WTC11 (cell line): ENCODE measurements around the gene GTPBP1. TPM values are rescaled to one million over a fixed set of nuclear protein-coding genes. Genes with fewer than 3 reads are reported as not detected.

Source experiments
- ATAC-seq: fragments of 200-7000 bp; cut with Tn5 transposase; 2 replicates; pipeline ENCODE4 v1.10.0; 2021; ENCODE audit warnings: mild to moderate bottlenecking, moderate library complexity
- CTCF ChIA-PET: fragments of 300-600 bp; sonication (Branson Sonifier 250); formaldehyde crosslinking; loops from one replicate; lab custom pipeline; 2021; ENCODE audit warnings: antibody characterized with exemption; lab: Charles Lee
- POLR2A ChIA-PET: fragments of 350-600 bp; sonication (Branson Sonifier 250); formaldehyde crosslinking; loops from one replicate; lab custom pipeline; 2021; ENCODE audit warnings: antibody characterized with exemption; lab: Charles Lee
- DNase-seq: peaks from one replicate; pipeline ENCODE4 v3.0.0; 2021; ENCODE audit warnings: low spot score
- H3K27ac Mint-ChIP-seq: 2 replicates; pipeline ENCODE4 v1.8.0; 2021; ENCODE audit warnings: mixed read lengths
- H3K27me3 Mint-ChIP-seq: 2 replicates; pipeline ENCODE4 v1.8.0; 2021; ENCODE audit warnings: low read depth, mild to moderate bottlenecking, moderate library complexity, mixed read lengths
- H3K36me3 Mint-ChIP-seq: 2 replicates; pipeline ENCODE4 v1.8.0; 2021; ENCODE audit warnings: mixed read lengths
- H3K4me1 Mint-ChIP-seq: 2 replicates; pipeline ENCODE4 v1.8.0; 2022; ENCODE audit warnings: mixed read lengths
- H3K4me3 Mint-ChIP-seq: 2 replicates; pipeline ENCODE4 v1.8.0; 2021; ENCODE audit warnings: mild to moderate bottlenecking, moderate library complexity, mixed read lengths
- H3K9me3 Mint-ChIP-seq: 2 replicates; pipeline ENCODE4 v1.8.0; 2021; ENCODE audit warnings: mixed read lengths
- FOXJ3 ChIP-seq: sonication (generic); formaldehyde crosslinking; IDR thresholded peaks from 2 replicates; pipeline ENCODE4 v1.9.0; 2021; ENCODE audit warnings: missing genetic modification reagents, mild to moderate bottlenecking, borderline replicate concordance
- GABPB1 ChIP-seq: sonication (generic); formaldehyde crosslinking; IDR thresholded peaks from 2 replicates; pipeline ENCODE4 v1.8.1; 2023; ENCODE audit warnings: mild to moderate bottlenecking, missing genetic modification reagents
- GRHL2 ChIP-seq: fragments of 250-450 bp; sonication (Bioruptor Pico); IDR thresholded peaks from 2 replicates; pipeline ENCODE4 v1.8.0; 2022; ENCODE audit warnings: mild to moderate bottlenecking, moderate library complexity; ENCODE audit not compliant: insufficient replicate concordance, severe bottlenecking
- NFE2L1 ChIP-seq: sonication (generic); formaldehyde crosslinking; IDR thresholded peaks from 2 replicates; pipeline ENCODE4 v1.8.1; 2023; ENCODE audit warnings: missing genetic modification reagents
- TEAD1 ChIP-seq: sonication (generic); formaldehyde crosslinking; IDR thresholded peaks from 2 replicates; pipeline ENCODE4 v1.8.0; 2022; ENCODE audit warnings: mild to moderate bottlenecking, missing genetic modification reagents
- total RNA-seq: library from RNA; stranded (reverse); gene quantifications from 3 replicates; pipeline ENCODE4 v1.2.3, GENCODE V29; 2021
- TF ChIP-seq, protein P1 (sequence below): fragments of 250-450 bp; sonication (Bioruptor Pico); IDR thresholded peaks from 2 replicates; pipeline ENCODE4 v1.9.0; 2021; ENCODE audit warnings: mild to moderate bottlenecking
- TF ChIP-seq, protein P2 (sequence below): fragments of 250-450 bp; sonication (Bioruptor Pico); conservative IDR thresholded peaks from 2 replicates; pipeline ENCODE4 v1.9.0; 2021; ENCODE audit warnings: mild to moderate bottlenecking
- TF ChIP-seq, protein P3 (sequence below): fragments of 250-450 bp; sonication (Bioruptor Pico); IDR thresholded peaks from 2 replicates; pipeline ENCODE4 v2.1.2; 2022; ENCODE audit warnings: mild to moderate bottlenecking, moderate library complexity
- TF ChIP-seq, protein P4 (sequence below): fragments of 250-450 bp; sonication (Bioruptor Pico); IDR thresholded peaks from 2 replicates; pipeline ENCODE4 v1.8.0; 2021; ENCODE audit warnings: mild to moderate bottlenecking
- TF ChIP-seq, protein P5 (sequence below): sonication (generic); formaldehyde crosslinking; IDR thresholded peaks from 2 replicates; pipeline ENCODE4 v1.8.1; 2023; ENCODE audit warnings: mild to moderate bottlenecking, missing genetic modification reagents
- TF ChIP-seq, protein P6 (sequence below): sonication (generic); formaldehyde crosslinking; IDR thresholded peaks from 2 replicates; pipeline ENCODE4 v1.8.1; 2023; ENCODE audit warnings: mild to moderate bottlenecking, missing genetic modification reagents
- TF ChIP-seq, protein P7 (sequence below): sonication (generic); formaldehyde crosslinking; IDR thresholded peaks from 2 replicates; pipeline ENCODE4 v1.8.1; 2023; ENCODE audit warnings: mild to moderate bottlenecking, missing genetic modification reagents, moderate library complexity
- TF ChIP-seq, protein P8 (sequence below): sonication (generic); formaldehyde crosslinking; IDR thresholded peaks from 2 replicates; pipeline ENCODE4 v1.8.0; 2022; ENCODE audit warnings: mild to moderate bottlenecking, missing genetic modification reagents
- TF ChIP-seq, protein P9 (sequence below): sonication (generic); formaldehyde crosslinking; IDR thresholded peaks from 2 replicates; pipeline ENCODE4 v1.8.1; 2022; ENCODE audit warnings: low read depth, missing genetic modification reagents, borderline replicate concordance

Gene GTPBP1
- total RNA-seq, 1 experiment from 2014 or later = 108 TPM

DNA sequence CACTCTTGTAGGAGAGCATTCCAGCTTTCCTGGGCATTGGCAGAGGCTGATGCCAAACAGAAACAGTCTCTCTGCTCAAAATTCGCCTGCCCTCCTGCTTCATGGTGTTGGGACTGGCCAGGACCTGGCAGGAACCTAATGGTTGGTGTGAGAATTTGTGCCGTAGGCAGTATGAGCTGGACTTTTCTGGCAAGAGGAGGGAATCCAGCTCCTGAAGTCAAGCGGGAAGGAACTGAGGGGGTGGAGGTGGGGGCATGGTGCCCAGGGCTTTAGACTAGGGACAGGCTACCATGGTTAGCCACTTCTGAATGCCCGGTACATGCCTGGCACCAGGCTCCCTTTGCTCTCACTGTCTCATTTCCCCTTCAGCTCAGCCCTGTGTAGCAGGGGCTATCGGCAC is 30.9 kb upstream of the GTPBP1 start (continued):
- TF ChIP-seq, protein P1, sequence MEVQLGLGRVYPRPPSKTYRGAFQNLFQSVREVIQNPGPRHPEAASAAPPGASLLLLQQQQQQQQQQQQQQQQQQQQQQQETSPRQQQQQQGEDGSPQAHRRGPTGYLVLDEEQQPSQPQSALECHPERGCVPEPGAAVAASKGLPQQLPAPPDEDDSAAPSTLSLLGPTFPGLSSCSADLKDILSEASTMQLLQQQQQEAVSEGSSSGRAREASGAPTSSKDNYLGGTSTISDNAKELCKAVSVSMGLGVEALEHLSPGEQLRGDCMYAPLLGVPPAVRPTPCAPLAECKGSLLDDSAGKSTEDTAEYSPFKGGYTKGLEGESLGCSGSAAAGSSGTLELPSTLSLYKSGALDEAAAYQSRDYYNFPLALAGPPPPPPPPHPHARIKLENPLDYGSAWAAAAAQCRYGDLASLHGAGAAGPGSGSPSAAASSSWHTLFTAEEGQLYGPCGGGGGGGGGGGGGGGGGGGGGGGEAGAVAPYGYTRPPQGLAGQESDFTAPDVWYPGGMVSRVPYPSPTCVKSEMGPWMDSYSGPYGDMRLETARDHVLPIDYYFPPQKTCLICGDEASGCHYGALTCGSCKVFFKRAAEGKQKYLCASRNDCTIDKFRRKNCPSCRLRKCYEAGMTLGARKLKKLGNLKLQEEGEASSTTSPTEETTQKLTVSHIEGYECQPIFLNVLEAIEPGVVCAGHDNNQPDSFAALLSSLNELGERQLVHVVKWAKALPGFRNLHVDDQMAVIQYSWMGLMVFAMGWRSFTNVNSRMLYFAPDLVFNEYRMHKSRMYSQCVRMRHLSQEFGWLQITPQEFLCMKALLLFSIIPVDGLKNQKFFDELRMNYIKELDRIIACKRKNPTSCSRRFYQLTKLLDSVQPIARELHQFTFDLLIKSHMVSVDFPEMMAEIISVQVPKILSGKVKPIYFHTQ = no peak
- TF ChIP-seq, protein P2, sequence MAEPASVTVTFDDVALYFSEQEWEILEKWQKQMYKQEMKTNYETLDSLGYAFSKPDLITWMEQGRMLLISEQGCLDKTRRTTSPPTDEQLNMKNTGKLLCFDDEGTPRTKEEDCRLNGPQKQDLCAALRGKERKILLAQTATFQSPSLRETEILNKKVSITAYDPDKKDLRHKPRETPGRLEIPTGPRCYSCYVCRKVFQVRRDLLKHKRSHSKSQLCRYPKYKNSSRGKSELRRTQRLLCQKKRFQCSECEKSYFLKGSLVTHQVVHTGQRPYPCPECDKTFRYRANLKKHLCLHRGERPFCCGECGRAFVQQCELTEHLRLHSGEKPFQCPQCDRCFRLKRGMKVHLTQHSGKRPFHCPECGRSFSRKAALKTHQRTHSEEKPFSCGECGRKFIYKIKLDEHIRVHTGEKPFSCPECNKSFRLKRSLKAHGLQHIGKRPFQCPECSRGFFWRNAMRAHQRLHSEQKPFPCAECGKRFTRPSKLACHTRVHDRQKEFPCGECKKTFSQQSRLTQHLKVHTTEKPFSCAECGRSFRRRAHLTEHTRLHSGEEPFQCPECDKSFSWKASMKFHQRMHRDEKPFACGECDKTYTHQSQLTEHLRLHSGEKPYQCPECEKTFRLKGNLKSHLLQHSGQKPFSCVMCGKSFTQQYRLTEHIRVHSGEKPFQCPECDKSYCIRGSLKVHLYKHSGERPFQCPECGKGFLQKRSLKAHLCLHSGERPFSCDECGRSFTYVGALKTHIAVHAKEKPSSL (CRISPR knock-in tag) = no peak

DNA sequence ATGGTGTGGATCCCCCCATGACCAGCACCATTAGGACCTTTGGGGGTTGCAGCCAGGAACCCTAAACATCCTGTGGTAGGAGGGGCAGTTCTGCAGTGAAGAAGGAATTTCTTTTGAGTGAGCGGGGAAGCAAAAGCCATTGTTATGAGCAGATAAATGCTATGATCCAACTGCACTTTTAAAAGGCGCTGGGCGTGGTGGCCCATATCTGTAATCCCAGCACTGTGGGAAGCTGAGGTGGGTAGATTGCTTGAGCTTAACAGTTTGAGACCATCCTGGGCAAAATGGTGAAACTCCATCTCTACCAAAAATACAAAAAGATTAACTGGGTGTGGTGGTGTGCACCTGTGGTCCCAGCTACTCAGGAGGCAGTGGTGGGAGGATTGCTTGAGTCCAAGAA is 29.9 kb upstream of the GTPBP1 start:
- POLR2A ChIA-PET = no interaction called here

DNA sequence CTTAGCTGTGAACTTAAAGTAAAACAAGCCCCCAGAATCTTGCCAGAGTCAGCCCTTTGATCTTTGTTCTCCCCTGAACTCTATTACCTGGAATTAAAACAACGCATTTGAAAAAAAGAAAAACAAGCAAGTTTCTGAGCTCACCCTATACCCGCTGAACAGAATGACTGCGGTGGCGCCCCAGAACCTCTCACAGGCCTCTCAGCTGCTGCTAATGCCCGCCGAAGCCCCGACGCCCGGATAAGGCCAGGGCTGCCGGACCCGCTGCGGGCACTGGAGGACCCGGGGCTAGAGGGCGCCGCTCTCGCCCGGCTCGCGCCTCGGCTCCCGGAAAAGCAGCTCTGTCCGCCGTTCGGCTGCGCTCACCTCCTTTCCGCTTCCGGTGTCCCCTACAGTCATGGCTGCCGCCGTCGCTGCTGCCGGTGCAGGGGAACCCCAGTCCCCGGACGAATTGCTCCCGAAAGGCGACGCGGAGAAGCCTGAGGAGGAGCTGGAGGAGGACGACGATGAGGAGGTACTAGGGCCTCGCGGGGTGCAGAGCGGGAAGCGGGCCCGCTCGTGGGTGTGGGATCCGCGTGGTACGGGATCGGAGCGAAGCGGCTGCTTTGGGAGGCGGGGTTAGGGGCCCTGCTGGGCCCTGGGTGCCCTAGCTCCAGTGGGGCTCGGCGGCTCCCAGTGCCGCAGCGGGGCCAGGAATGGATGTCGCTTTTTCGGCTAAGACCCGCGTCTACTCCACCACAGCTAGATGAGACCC is 24.0 kb upstream of the GTPBP1 start, which contains the start of gene TOMM22:
TOMM22 (plus strand) TSS at position 376 of the 754 bp plus-strand sequence; CDS start at position 398, 22 bp downstream.
- ATAC-seq (peak; percentile 99), DNase-seq (peak; percentile 90)
- Mint-ChIP-seq H3K9me3 (peaks cover 17% of the 10 kb centered on the region), H3K36me3 (peaks cover 38% of the 10 kb centered on the region), H3K27ac (peak within 1 kb of the TSS; percentile 99), H3K27me3 (no peaks in the 10 kb centered on the region; the same call in 1 of the 2 replicates), H3K4me3 (peak within 1 kb of the TSS; percentile 99), H3K4me1 (peaks cover 12% of the 10 kb centered on the region)
- POLR2A ChIA-PET = interaction anchor here (0.9 to 1.6 kb wide), 4 partner anchors 16 to 36 kb away, joined by 3 to 9 read pairs (median 4); partner anchors contain the start of gene GTPBP1
- CTCF ChIA-PET = interaction anchor here (0.5 to 1.6 kb wide), 15 partner anchors 10 to 630 kb away, joined by 3 to 8 read pairs (median 4); partner anchors contain the start of gene GTPBP1
- TF ChIP-seq GRHL2 (CRISPR knock-in tag) = no peak
- TF ChIP-seq GABPB1 (CRISPR knock-in tag) = peak; percentile 96
- TF ChIP-seq, protein P3, sequence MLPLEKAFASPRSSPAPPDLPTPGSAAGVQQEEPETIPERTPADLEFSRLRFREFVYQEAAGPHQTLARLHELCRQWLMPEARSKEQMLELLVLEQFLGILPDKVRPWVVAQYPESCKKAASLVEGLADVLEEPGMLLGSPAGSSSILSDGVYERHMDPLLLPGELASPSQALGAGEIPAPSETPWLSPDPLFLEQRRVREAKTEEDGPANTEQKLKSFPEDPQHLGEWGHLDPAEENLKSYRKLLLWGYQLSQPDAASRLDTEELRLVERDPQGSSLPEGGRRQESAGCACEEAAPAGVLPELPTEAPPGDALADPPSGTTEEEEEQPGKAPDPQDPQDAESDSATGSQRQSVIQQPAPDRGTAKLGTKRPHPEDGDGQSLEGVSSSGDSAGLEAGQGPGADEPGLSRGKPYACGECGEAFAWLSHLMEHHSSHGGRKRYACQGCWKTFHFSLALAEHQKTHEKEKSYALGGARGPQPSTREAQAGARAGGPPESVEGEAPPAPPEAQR (CRISPR knock-in tag) = no peak
- 0 out of 2 replicates have a peak, but pooled peaks have one; percentile 70 for TF ChIP-seq NFE2L1
- TF ChIP-seq, protein P4, sequence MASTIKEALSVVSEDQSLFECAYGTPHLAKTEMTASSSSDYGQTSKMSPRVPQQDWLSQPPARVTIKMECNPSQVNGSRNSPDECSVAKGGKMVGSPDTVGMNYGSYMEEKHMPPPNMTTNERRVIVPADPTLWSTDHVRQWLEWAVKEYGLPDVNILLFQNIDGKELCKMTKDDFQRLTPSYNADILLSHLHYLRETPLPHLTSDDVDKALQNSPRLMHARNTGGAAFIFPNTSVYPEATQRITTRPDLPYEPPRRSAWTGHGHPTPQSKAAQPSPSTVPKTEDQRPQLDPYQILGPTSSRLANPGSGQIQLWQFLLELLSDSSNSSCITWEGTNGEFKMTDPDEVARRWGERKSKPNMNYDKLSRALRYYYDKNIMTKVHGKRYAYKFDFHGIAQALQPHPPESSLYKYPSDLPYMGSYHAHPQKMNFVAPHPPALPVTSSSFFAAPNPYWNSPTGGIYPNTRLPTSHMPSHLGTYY (CRISPR knock-in tag) = no peak
- TF ChIP-seq FOXJ3 (CRISPR knock-in tag) = no peak
- TF ChIP-seq, protein P5, sequence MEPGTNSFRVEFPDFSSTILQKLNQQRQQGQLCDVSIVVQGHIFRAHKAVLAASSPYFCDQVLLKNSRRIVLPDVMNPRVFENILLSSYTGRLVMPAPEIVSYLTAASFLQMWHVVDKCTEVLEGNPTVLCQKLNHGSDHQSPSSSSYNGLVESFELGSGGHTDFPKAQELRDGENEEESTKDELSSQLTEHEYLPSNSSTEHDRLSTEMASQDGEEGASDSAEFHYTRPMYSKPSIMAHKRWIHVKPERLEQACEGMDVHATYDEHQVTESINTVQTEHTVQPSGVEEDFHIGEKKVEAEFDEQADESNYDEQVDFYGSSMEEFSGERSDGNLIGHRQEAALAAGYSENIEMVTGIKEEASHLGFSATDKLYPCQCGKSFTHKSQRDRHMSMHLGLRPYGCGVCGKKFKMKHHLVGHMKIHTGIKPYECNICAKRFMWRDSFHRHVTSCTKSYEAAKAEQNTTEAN (CRISPR knock-in tag) = peak; percentile 87

More for the DNA sequence above, 29.9 kb upstream of the GTPBP1 start:
- Mint-ChIP-seq H3K4me1 (no peaks in the 10 kb centered on the region), H3K9me3 (no peaks in the 10 kb centered on the region), H3K4me3 (no peak overlapping the region), H3K27me3 (no peaks in the 10 kb centered on the region), H3K36me3 (peaks cover 19% of the 10 kb centered on the region), H3K27ac (no peak overlapping the region)
- ATAC-seq (no peak), DNase-seq (no peak)
- TF ChIP-seq FOXJ3 (CRISPR knock-in tag) (no peak), TEAD1 (CRISPR knock-in tag) (no peak)
- TF ChIP-seq, protein P6, sequence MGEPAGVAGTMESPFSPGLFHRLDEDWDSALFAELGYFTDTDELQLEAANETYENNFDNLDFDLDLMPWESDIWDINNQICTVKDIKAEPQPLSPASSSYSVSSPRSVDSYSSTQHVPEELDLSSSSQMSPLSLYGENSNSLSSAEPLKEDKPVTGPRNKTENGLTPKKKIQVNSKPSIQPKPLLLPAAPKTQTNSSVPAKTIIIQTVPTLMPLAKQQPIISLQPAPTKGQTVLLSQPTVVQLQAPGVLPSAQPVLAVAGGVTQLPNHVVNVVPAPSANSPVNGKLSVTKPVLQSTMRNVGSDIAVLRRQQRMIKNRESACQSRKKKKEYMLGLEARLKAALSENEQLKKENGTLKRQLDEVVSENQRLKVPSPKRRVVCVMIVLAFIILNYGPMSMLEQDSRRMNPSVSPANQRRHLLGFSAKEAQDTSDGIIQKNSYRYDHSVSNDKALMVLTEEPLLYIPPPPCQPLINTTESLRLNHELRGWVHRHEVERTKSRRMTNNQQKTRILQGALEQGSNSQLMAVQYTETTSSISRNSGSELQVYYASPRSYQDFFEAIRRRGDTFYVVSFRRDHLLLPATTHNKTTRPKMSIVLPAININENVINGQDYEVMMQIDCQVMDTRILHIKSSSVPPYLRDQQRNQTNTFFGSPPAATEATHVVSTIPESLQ (CRISPR knock-in tag) = no peak
- TF ChIP-seq, protein P7, sequence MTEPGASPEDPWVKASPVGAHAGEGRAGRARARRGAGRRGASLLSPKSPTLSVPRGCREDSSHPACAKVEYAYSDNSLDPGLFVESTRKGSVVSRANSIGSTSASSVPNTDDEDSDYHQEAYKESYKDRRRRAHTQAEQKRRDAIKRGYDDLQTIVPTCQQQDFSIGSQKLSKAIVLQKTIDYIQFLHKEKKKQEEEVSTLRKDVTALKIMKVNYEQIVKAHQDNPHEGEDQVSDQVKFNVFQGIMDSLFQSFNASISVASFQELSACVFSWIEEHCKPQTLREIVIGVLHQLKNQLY (CRISPR knock-in tag) = no peak
- TF ChIP-seq, protein P8, sequence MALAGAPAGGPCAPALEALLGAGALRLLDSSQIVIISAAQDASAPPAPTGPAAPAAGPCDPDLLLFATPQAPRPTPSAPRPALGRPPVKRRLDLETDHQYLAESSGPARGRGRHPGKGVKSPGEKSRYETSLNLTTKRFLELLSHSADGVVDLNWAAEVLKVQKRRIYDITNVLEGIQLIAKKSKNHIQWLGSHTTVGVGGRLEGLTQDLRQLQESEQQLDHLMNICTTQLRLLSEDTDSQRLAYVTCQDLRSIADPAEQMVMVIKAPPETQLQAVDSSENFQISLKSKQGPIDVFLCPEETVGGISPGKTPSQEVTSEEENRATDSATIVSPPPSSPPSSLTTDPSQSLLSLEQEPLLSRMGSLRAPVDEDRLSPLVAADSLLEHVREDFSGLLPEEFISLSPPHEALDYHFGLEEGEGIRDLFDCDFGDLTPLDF (CRISPR knock-in tag) = no peak
- TF ChIP-seq, protein P9, sequence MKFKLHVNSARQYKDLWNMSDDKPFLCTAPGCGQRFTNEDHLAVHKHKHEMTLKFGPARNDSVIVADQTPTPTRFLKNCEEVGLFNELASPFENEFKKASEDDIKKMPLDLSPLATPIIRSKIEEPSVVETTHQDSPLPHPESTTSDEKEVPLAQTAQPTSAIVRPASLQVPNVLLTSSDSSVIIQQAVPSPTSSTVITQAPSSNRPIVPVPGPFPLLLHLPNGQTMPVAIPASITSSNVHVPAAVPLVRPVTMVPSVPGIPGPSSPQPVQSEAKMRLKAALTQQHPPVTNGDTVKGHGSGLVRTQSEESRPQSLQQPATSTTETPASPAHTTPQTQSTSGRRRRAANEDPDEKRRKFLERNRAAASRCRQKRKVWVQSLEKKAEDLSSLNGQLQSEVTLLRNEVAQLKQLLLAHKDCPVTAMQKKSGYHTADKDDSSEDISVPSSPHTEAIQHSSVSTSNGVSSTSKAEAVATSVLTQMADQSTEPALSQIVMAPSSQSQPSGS (CRISPR knock-in tag) = no peak
- CTCF ChIA-PET = no interaction called here
